ENCODE data around the gene SMOC2. TPM values are rescaled to one million over a fixed set of nuclear protein-coding genes. Genes with fewer than 3 reads are reported as not detected.

SMOC2 gene
- total and polyA plus RNA-seq, 2 of the 4 experiments (the other 2 are of a cell fraction): not detected

DNA sequence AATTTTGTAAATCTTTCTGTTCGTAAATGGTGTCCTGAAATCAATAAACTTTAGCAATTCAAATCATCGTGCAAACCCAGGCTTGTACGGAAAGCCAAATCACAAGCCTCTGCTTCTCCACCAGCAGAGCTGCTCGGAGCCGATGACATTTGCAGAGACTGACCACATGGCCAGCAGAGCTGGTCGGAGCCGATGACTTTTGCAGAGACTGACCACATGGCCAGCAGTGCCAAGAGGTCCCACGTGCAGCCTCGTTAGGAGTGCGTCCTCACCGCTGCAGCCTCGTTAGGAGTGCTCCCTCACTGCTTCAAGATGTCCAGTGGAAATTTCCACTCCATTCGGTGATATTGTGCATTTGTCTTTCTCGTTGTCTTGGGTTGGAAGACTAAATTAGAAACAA lies 28.5 kb downstream of the SMOC2 start:
- ChIA-PET POLR2A (ENCODE audit: unreplicated experiment) (no interaction called here), CTCF (no interaction called here)
- Histone ChIP-seq H3K9me1 (ENCODE audit: insufficient read depth, low read length) (no peaks in the 10 kb centered on the region), H4K91ac (ENCODE audit: insufficient read depth, low read depth, low read length) (no peak overlapping the region), H2BK20ac (ENCODE audit: low read depth, low read length) (no peak overlapping the region), H3K23ac (ENCODE audit: low read depth, low read length) (no peak overlapping the region), H2BK120ac (ENCODE audit: low read depth, low read length) (no peak overlapping the region), H2BK5ac (ENCODE audit: low read depth, low read length, poor library complexity, severe bottlenecking) (no peak overlapping the region), H4K5ac (ENCODE audit: low read depth, low read length) (no peak overlapping the region), H3K4me2 (ENCODE audit: low read depth, low read length) (no peak overlapping the region), H3K27me3 (ENCODE audit: control insufficient read depth, insufficient read depth, low read length) (no peaks in the 10 kb centered on the region), H4K8ac (ENCODE audit: low read depth in 2 of 2, low read length in 2 of 2) (no peak overlapping the region), H3K14ac (replicated peaks; ENCODE audit: low read depth, low read length) (no peak overlapping the region), H2AFZ (replicated peaks; ENCODE audit: low read length, poor library complexity) (no peak overlapping the region), H3K79me1 (ENCODE audit: low read depth in 1 of 2, low read length in 2 of 2) (no peaks in the 10 kb centered on the region), H2BK15ac (ENCODE audit: low read depth, low read length) (no peak overlapping the region), H3K4me3 (ENCODE audit: insufficient read depth, low read depth, low read length) (no peak overlapping the region), H3K9ac (ENCODE audit: low read depth, low read length) (no peak overlapping the region), H3K18ac (ENCODE audit: low read depth, low read length) (no peak overlapping the region), H2AK9ac (replicated peaks; ENCODE audit: low read depth, low read length, poor library complexity) (no peak overlapping the region), H3K4ac (ENCODE audit: low read depth, low read length) (no peak overlapping the region), H3K9me3 (ENCODE audit: control insufficient read depth, insufficient read depth, low read length) (peaks cover 40% of the 10 kb centered on the region), H2AK5ac (ENCODE audit: low read depth, low read length) (no peak overlapping the region), H4K20me1 (ENCODE audit: insufficient read depth, low read length) (no peaks in the 10 kb centered on the region), H3K4me1 (ENCODE audit: control insufficient read depth, insufficient read depth, low read length) (no peaks in the 10 kb centered on the region), H3K27ac (ENCODE audit: insufficient read depth, low read length) (no peak overlapping the region), H3K56ac (ENCODE audit: extremely low read depth, insufficient read depth, low read length) (no peak overlapping the region), H3K36me3 (ENCODE audit: control insufficient read depth, insufficient read depth, low read length) (no peaks in the 10 kb centered on the region)
- DNase-seq (no peak), ATAC-seq (ENCODE audit: low read depth) (no peak)
- no TSS peak for BruUV-seq (replicated peaks)
- in situ Hi-C loops (cut with MboI; ENCODE audit: low sequenced_read_pairs) (no loop called here), intact Hi-C loops (cut with micrococcal nuclease) (no loop called here), dilution Hi-C loops (cut with HindIII; ENCODE audit: low sequenced_read_pairs, unreplicated experiment) (no loop called here)
- 63% methylated on average over 5 of the region's 14 CpGs; no CpG with 5 or more reads in 1 of the 2 experiments for WGBS, 2 experiments (ENCODE audit: extremely low coverage in 2 of 2, insufficient read length in 1 of 2)
- no peak for TF ChIP-seq RFX5 (IDR thresholded peaks at IDR 0.05; ENCODE audit: low read depth, low read length)
- TF ChIP-seq SMC3 (IDR thresholded peaks at IDR 0.05; ENCODE audit: low read depth, low read length): no peak
- TF ChIP-seq RCOR1 (IDR thresholded peaks at IDR 0.05; ENCODE audit: insufficient replicate concordance, low read length): no peak
- no peak for TF ChIP-seq CEBPB (IDR thresholded peaks at IDR 0.05; ENCODE audit: low read depth, low read length)
- no peak for TF ChIP-seq NFE2L2 (IDR thresholded peaks at IDR 0.05; ENCODE audit: low read depth, low read length)
- TF ChIP-seq POLR2A (IDR thresholded peaks at IDR 0.05; ENCODE audit: low read depth, low read length): no peak

All from IMR-90 (cell line).